Esophagus mucosa (tissue), 1 donor: ENCODE data around the gene FBN3. TPM values are rescaled to one million over a fixed set of nuclear protein-coding genes. Genes with fewer than 3 reads are reported as not detected.
"Not testable (repeated sequence)": the region's sequence is repeated elsewhere in the genome, so short reads cannot be mapped to it uniquely, and the experiment has no call there.

Experiments used
- ATAC-seq: fragments of 200-7000 bp; cut with Tn5 transposase; one replicate; pipeline ENCODE4 v1.9.1; 2020
- total RNA-seq: library from RNA; stranded (reverse); gene quantifications from one replicate; pipeline ENCODE4 v1.2.4, GENCODE V29; 2023
- donor health status: DM: yes; HTN: yes; CAD: no.

The FBN3 gene
- total RNA-seq, 1 donor from 2014 or later, result 0.16 TPM

GRCh38 chr19:8117991-8118390, 31.4 kb downstream of the FBN3 start:
- ATAC-seq, result no peak

DNA sequence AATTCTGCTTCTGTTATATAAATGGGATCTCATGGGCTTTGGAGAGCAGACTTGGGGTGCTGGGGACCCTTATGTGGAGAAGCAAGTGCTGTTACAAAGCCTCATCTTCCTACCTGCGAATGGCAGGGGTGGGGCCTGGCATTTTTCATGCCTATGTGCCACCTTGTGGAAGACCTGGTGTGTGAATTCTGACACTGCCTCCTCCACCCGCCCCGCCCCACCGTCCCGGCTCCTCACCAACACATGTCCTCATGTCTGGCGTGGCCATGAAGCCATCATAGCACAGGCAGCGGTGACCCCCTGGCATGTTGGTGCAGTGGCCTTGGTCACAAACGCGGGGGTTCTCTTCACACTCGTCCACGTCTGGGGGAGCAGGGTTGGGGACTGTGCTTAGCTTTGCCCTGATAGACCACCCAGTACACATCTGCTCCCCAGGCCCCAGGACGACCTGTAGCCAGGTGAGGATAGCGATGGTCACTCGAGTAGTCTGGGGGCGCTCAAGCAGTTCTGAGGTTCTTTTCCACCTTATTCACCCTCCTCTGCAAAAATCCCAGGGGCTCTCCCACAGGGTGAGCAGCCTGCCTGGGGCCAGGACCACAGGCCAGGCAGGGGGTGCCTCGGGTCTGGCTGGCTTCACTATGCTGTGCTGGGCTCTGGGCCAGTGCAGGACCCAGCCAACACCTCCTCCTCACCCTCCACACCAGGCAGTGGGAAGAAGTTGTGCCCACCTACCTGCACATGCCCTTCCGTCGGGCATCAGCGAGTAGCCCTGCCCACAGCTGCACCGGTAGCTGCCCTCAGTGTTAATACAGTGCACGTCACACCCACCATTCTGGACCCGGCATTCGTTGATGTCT, 32.7 kb downstream of the FBN3 start:
- no peak for ATAC-seq

GRCh38 chr19:8115805-8116396, 33.5 kb downstream of the FBN3 start:
- ATAC-seq, result no peak

DNA sequence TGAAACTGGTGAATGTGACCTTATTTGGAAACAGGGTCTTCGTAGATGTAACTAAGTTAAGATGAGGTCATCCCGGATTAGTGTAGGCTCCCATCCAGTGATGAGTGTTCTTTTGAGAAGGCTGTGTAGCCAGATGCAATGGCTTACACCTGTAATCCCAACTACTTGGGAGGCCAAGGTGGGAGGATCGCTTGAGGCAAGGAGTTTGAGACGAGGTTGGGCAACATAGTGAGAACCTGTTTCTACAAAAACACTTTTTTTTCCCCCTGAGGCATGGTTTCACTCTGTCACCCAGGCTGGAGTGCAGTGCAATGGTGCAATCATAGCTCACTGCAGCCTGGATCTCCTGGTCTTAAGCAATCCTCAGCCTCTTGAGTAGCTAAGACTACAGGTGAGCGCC, 36.4 kb downstream of the FBN3 start:
- ATAC-seq, result no peak

DNA sequence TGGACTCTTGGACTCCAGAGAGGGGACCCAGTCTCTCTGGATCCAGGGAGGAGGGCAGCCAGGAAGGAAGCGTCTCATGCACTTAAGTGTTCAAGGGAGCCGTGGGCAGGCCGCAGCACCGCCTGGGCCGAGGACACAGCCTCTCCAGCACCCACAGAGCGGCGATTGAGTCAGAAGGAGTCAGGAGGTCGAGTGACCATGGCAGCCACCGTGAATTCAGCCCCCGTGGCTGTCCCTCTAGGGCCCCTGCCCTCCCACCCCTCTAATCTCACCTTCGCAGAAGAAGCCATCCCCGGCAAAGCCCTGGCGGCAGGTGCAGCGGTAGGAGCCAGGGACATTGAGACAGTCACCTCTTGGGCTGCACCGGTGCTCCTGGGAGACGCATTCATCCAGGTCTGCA, 38.0 kb downstream of the FBN3 start:
- no peak for ATAC-seq

DNA sequence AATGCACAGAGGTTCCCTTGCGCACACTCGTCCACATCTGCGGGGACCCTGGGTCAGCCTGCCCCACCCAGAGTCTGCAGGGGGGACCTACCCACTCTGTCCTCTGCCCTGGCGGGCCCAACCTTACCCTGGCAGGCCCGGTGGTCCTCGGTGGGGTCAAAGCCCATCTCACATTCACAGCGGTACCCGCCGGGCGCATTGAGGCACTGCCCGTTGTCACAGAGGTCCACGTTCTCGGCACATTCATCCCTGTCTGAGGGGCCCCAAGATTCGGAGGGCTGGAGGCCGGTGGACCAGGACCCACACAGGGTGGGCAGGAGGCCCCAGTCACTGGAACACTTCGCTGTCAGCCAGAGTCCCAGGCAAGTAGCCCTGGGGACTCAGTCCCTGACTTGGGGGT, 38.5 kb downstream of the FBN3 start:
- ATAC-seq, result no peak

GRCh38 chr19:8109890-8110662, 39.3 kb downstream of the FBN3 start:
- ATAC-seq, result no peak

DNA sequence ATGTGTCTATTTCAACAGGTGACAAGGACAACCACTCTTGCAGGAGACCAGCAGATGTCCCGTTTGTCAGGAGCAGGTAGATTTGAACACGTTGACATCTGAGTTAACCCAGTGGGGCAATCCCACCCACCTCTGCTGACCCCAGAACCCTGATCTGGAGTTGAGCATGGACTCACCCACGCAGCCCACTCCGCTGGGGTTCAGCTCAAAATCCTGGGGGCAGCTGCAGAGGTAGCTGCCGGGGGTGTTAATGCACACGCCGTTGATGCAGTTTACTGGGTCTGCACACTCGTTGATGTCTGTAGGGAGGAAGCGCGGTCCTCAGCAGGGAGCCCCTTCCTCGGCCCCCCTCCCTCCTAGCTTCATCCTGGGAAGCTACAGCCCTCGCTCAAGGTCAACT, 39.9 kb downstream of the FBN3 start:
- ATAC-seq, result no peak

DNA sequence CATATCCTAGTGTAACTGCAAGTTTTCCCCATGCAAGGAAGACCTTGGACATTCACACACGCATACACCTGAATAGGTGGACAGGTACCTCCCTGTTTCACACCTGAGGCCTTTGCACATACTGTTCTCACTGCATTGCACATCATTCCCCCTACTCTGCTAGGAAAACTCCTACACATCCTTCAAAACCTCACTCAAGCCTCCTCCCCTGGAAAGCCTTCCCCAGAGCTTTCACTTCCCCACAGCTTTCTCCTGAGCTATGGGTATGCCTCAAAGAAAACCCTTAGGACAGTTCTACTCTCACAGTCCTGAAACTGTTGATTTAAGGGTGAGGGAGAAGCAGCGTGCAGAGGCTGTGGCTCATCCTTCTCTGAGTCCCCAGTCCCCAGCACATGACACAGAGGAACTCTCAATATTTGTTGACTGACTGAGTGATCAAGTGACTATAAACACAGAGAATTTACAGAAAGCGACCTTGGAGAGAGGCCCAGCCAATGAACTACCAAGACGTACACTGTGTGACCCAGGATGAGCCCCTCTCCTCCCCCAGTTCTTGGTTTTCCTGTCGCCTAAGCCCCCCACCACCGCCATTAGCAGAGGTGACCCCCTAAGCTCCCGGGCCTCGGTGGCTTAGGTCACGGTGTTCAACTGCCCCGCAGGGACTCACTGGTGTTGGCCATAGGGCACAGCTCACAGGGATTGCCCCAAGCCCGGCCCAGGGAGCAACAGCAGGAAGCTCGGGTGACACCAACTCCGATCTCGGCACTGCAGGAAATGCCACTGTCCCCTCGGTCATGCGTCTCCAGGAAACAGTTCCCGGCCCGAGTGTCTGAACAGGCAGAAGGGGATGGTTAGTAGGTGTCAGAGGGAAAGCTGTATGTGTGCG, 40.6 kb downstream of the FBN3 start:
- ATAC-seq, result no peak

DNA sequence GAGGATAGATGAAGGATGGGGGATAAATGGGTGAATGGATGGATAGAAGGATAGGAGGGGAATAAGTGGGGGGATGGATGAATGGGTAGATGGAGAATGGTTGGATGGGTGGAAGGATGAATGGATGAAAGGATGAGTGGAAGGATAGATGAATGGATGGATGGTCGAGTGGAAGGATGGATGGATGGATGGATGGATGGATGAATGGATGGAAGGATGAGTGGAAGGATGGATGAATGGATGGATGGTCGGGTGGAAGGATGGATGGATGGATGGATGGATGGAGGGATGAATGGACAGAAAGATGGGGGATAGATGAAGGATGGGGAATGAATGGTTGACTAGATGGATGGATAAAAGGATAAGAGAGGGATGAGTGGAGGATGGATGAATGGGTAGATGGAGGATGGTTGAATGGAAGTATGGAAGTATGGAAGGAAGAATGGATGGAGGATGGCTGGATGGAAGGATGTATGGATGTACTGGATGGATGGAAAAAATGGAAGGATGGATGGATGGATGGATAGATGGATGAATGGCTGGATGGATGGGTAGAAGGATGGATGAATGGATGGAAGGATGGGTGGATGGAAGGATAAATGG, 42.0 kb downstream of the FBN3 start:
- ATAC-seq, result no peak

- no peak for ATAC-seq
Observed at GRCh38 chr19:8105471-8105870, 43.9 kb downstream of the FBN3 start.

GRCh38 chr19:8101910-8102309, 47.5 kb downstream of the FBN3 start:
- not testable (repeated sequence) for ATAC-seq

GRCh38 chr19:8101311-8101710, 48.1 kb downstream of the FBN3 start:
- ATAC-seq, result no peak

DNA sequence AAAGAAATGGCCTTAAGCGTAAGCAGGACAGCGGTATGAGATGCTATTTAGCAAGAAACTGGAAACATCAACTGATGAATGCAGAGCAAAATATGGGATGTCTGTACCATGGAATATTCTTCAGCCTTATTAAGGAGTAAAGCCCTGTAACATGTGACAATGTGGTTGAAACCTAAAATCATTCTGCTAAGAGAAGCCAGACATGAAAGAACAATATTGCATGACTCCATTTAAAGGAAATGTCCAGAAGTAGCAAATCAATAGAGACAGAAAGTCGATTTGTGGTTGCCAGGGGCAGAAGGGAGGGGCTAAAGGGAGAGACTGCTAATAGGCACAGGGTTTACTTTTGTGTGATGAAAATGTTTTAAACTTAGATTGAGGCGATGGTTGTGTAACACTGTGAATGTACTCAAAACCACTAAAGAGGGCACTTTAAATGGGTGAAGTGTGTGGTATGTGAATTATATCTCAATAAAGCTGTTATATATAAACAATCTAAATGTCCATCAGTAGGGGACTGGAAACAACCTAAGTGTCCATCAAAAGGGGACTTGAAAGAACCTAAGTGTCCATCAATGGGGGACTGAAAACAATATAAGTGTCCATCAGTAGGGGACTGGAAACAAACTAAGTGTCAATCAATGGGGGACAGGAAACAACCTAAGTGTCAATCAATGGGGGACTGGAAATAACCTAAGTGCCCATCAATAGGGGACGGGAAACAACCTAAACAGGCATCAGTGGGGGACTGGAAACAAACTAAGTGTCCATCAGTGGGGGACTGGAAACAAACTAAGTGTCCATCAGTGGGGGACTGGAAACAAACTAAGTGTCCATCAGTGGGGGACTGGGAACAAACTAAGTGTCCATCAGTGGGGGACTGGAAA, 51.5 kb downstream of the FBN3 start:
- no peak for ATAC-seq

GRCh38 chr19:8097198-8097597, 52.2 kb downstream of the FBN3 start:
- ATAC-seq, result no peak

GRCh38 chr19:8096071-8096470, 53.3 kb downstream of the FBN3 start:
- no peak for ATAC-seq

GRCh38 chr19:8095354-8095886, 54.0 kb downstream of the FBN3 start:
- ATAC-seq, result no peak

- ATAC-seq, result no peak
Observed at GRCh38 chr19:8094336-8094735, 55.1 kb downstream of the FBN3 start.

GRCh38 chr19:8093740-8094139, 55.7 kb downstream of the FBN3 start:
- no peak for ATAC-seq

DNA sequence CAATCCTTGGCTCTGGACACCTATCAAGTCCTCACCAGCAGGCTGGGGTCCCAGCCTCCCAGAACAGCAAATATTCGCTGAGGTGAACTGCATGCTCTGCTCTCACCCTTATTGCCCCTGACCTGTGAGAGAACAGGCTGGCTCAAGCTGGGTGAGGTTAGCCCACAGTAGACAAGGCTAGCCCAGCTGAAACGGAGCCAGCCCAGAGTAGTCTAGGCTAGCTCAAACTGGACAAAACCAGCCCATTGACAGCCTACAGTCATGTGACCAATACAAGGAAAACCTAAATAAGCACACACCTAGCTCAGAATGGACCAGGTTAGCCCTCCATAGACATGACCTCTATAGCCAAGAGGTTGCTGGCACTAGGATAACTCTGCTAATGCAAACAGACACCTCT, 58.4 kb downstream of the FBN3 start:
- ATAC-seq, result no peak
